ENCODE measurements around the gene APLP1. TPM values are rescaled to one million over a fixed set of nuclear protein-coding genes. Genes with fewer than 3 reads are reported as not detected.

The APLP1 gene
- polyA plus RNA-seq, 1 donor from 2014 or later: 407 TPM

GRCh38 chr19:35902870-35903475 is 34.6 kb downstream of the APLP1 start:
- Histone ChIP-seq H3K4me2 (ENCODE audit: low read length) (no peak overlapping the region), H2AFZ (ENCODE audit: low read depth, low read length) (no peak overlapping the region), H3K4me3 (ENCODE audit: low read length) (no peak overlapping the region), H3F3A (ENCODE audit: insufficient read depth, low read length, poor library complexity, severe bottlenecking) (no peaks in the 10 kb centered on the region), H3K27ac (ENCODE audit: low read length) (no peak overlapping the region), H3K36me3 (ENCODE audit: insufficient read depth, low read length) (no peaks in the 10 kb centered on the region), H3K9ac (ENCODE audit: low read length) (no peak overlapping the region), H3K9me3 (ENCODE audit: low read length) (no peaks in the 10 kb centered on the region), H4K20me1 (ENCODE audit: insufficient read depth) (no peaks in the 10 kb centered on the region), H3K79me2 (replicated peaks; ENCODE audit: insufficient read depth, low read length) (peaks cover 3% of the 10 kb centered on the region), H3K27me3 (ENCODE audit: insufficient read depth, low read depth, low read length) (peaks cover 10% of the 10 kb centered on the region), H3K9me2 (ENCODE audit: insufficient read depth, low read length) (no peaks in the 10 kb centered on the region)
- TF ChIP-seq POLR2AphosphoS5 (IDR thresholded peaks at IDR 0.05): no peak
- TF ChIP-seq EP300 (conservative IDR thresholded peaks at IDR 0.05; ENCODE audit: poor library complexity, severe bottlenecking): no peak
- no peak for TF ChIP-seq SMC3 (conservative IDR thresholded peaks at IDR 0.05; ENCODE audit: poor library complexity)
- TF ChIP-seq EZH2 (IDR thresholded peaks at IDR 0.05; ENCODE audit: borderline replicate concordance, insufficient read depth, low read length, poor library complexity, severe bottlenecking): no peak
- TF ChIP-seq CTCF (IDR thresholded peaks at IDR 0.05; ENCODE audit: poor library complexity, severe bottlenecking): no peak
- no peak for TF ChIP-seq TAF1 (IDR thresholded peaks at IDR 0.05; ENCODE audit: low read depth)
- no peak for TF ChIP-seq MXI1 (conservative IDR thresholded peaks at IDR 0.05; ENCODE audit: poor library complexity, severe bottlenecking)
- TF ChIP-seq REST (IDR thresholded peaks at IDR 0.05; ENCODE audit: borderline replicate concordance): no peak
- TF ChIP-seq RAD21 (conservative IDR thresholded peaks at IDR 0.05): no peak

GRCh38 chr19:35903550-35904179 is 35.3 kb downstream of the APLP1 start:
- H3K4me2 ChIP-seq (ENCODE audit: low read length): no peak overlapping the region
- no peak overlapping the region for H3K9ac ChIP-seq (ENCODE audit: low read length)
- H3K79me2 ChIP-seq (replicated peaks; ENCODE audit: insufficient read depth, low read length): peaks cover 2% of the 10 kb centered on the region
- H3F3A ChIP-seq (ENCODE audit: insufficient read depth, low read length, poor library complexity, severe bottlenecking): no peaks in the 10 kb centered on the region
- no peaks in the 10 kb centered on the region for H3K36me3 ChIP-seq (ENCODE audit: insufficient read depth, low read length)
- no peak overlapping the region for H2AFZ ChIP-seq (ENCODE audit: low read depth, low read length)
- H3K27me3 ChIP-seq (ENCODE audit: insufficient read depth, low read depth, low read length): peaks cover 10% of the 10 kb centered on the region
- TF ChIP-seq EP300 (conservative IDR thresholded peaks at IDR 0.05; ENCODE audit: poor library complexity, severe bottlenecking) (no peak), MXI1 (conservative IDR thresholded peaks at IDR 0.05; ENCODE audit: poor library complexity, severe bottlenecking) (no peak), CTCF (IDR thresholded peaks at IDR 0.05; ENCODE audit: poor library complexity, severe bottlenecking) (no peak), EZH2 (IDR thresholded peaks at IDR 0.05; ENCODE audit: borderline replicate concordance, insufficient read depth, low read length, poor library complexity, severe bottlenecking) (no peak), POLR2AphosphoS5 (IDR thresholded peaks at IDR 0.05) (no peak), TAF1 (IDR thresholded peaks at IDR 0.05; ENCODE audit: low read depth) (no peak), REST (IDR thresholded peaks at IDR 0.05; ENCODE audit: borderline replicate concordance) (no peak), RAD21 (conservative IDR thresholded peaks at IDR 0.05) (no peak), SMC3 (conservative IDR thresholded peaks at IDR 0.05; ENCODE audit: poor library complexity) (no peak)
- H3K27ac ChIP-seq (ENCODE audit: low read length): no peak overlapping the region
- no peaks in the 10 kb centered on the region for H3K9me3 ChIP-seq (ENCODE audit: low read length)
- H3K9me2 ChIP-seq (ENCODE audit: insufficient read depth, low read length): no peaks in the 10 kb centered on the region
- H3K4me3 ChIP-seq (ENCODE audit: low read length): no peak overlapping the region
- no peaks in the 10 kb centered on the region for H4K20me1 ChIP-seq (ENCODE audit: insufficient read depth)
